ENCODE data around the gene GOLGB1. TPM values are rescaled to one million over a fixed set of nuclear protein-coding genes. Genes with fewer than 3 reads are reported as not detected.

Gene GOLGB1
- total RNA-seq, 2 experiments from 2014 or later = 18.2 to 19.7 TPM

GRCh38 chr3:121648219-121648958 lies 101.2 kb downstream of the GOLGB1 start:
- Mint-ChIP-seq H3K27ac (no peak overlapping the region), H3K27me3 (ENCODE audit: low read depth) (no peaks in the 10 kb centered on the region), H3K4me3 (no peak overlapping the region), H3K9me3 (no peaks in the 10 kb centered on the region), H3K4me1 (ENCODE audit: low read depth) (peaks cover 35% of the 10 kb centered on the region), H3K36me3 (ENCODE audit: low read depth) (peaks cover 43% of the 10 kb centered on the region)
- intact Hi-C loops (cut with micrococcal nuclease) = no loop called here
- CTCF ChIA-PET = interaction anchor here (0.6 kb wide), 1 partner anchor 53 kb away, joined by 3 read pairs; no protein-coding TSS in a partner anchor
- DNase-seq = no peak

- Mint-ChIP-seq H3K9me3 (no peaks in the 10 kb centered on the region), H3K4me1 (ENCODE audit: low read depth) (peaks cover 27% of the 10 kb centered on the region), H3K36me3 (ENCODE audit: low read depth) (peaks cover 44% of the 10 kb centered on the region), H3K27ac (no peak overlapping the region), H3K4me3 (no peak overlapping the region), H3K27me3 (ENCODE audit: low read depth) (no peaks in the 10 kb centered on the region)
- no peak for DNase-seq
- CTCF ChIA-PET = no interaction called here
- intact Hi-C loops (cut with micrococcal nuclease) = no loop called here
Measured at GRCh38 chr3:121645054-121645453, 104.5 kb downstream of the GOLGB1 start.

- Mint-ChIP-seq H3K27ac (peak overlapping the region; percentile 37), H3K27me3 (ENCODE audit: low read depth) (no peaks in the 10 kb centered on the region), H3K36me3 (ENCODE audit: low read depth) (peaks cover 49% of the 10 kb centered on the region), H3K4me3 (no peak overlapping the region), H3K9me3 (no peaks in the 10 kb centered on the region), H3K4me1 (ENCODE audit: low read depth) (peaks cover 27% of the 10 kb centered on the region)
- CTCF ChIA-PET = no interaction called here
- intact Hi-C loops (cut with micrococcal nuclease) = no loop called here
- no peak for DNase-seq
Measured at GRCh38 chr3:121642601-121643314, 106.8 kb downstream of the GOLGB1 start.

- CTCF ChIA-PET = no interaction called here
Measured at GRCh38 chr3:121641127-121641526, 108.4 kb downstream of the GOLGB1 start.

GRCh38 chr3:121637922-121638321 lies 111.6 kb downstream of the GOLGB1 start:
- peaks cover 70% of the 10 kb centered on the region for H3K36me3 Mint-ChIP-seq (ENCODE audit: low read depth)
- CTCF ChIA-PET = interaction anchor here (0.6 to 1.1 kb wide), 2 partner anchors 63 to 89 kb away, joined by 4 read pairs; no protein-coding TSS in a partner anchor
- no peak overlapping the region for H3K4me3 Mint-ChIP-seq
- peaks cover 29% of the 10 kb centered on the region for H3K4me1 Mint-ChIP-seq (ENCODE audit: low read depth)
- H3K27me3 Mint-ChIP-seq (ENCODE audit: low read depth) = no peaks in the 10 kb centered on the region
- intact Hi-C loops (cut with micrococcal nuclease) = no loop called here
- no peaks in the 10 kb centered on the region for H3K9me3 Mint-ChIP-seq
- no peak for DNase-seq
- peak overlapping the region; percentile 68 for H3K27ac Mint-ChIP-seq

More at GRCh38 chr3:121641127-121641526, 108.4 kb downstream of the GOLGB1 start:
- no peak for DNase-seq
- Mint-ChIP-seq H3K9me3 (no peaks in the 10 kb centered on the region), H3K27ac (peak overlapping the region; percentile 90), H3K4me3 (no peak overlapping the region), H3K4me1 (ENCODE audit: low read depth) (peaks cover 29% of the 10 kb centered on the region), H3K27me3 (ENCODE audit: low read depth) (no peaks in the 10 kb centered on the region), H3K36me3 (ENCODE audit: low read depth) (peaks cover 61% of the 10 kb centered on the region)
- intact Hi-C loops (cut with micrococcal nuclease) = loop anchor here (1.0 kb wide), 1 partner anchor 19 kb away; the partner anchor contains the start of gene HCLS1

- intact Hi-C loops (cut with micrococcal nuclease) = no loop called here
- CTCF ChIA-PET = interaction anchor here (0.7 kb wide), 1 partner anchor 1009 kb away, joined by 5 read pairs; no protein-coding TSS in a partner anchor
- DNase-seq = no peak
- Mint-ChIP-seq H3K27ac (peak overlapping the region; percentile 26), H3K27me3 (ENCODE audit: low read depth) (no peaks in the 10 kb centered on the region), H3K4me3 (no peak overlapping the region), H3K9me3 (no peaks in the 10 kb centered on the region), H3K4me1 (ENCODE audit: low read depth) (no peaks in the 10 kb centered on the region), H3K36me3 (ENCODE audit: low read depth) (peaks cover 51% of the 10 kb centered on the region)
Measured at GRCh38 chr3:121630355-121630754, 119.2 kb downstream of the GOLGB1 start.

- no peak overlapping the region for H3K4me3 Mint-ChIP-seq
- no peaks in the 10 kb centered on the region for H3K4me1 Mint-ChIP-seq (ENCODE audit: low read depth)
- intact Hi-C loops (cut with micrococcal nuclease) = no loop called here
- CTCF ChIA-PET = no interaction called here
- H3K27me3 Mint-ChIP-seq (ENCODE audit: low read depth) = no peaks in the 10 kb centered on the region
- H3K9me3 Mint-ChIP-seq = no peaks in the 10 kb centered on the region
- no peak for DNase-seq
- H3K36me3 Mint-ChIP-seq (ENCODE audit: low read depth) = peaks cover 45% of the 10 kb centered on the region
- H3K27ac Mint-ChIP-seq = no peak overlapping the region
Measured at GRCh38 chr3:121629601-121630000, 119.9 kb downstream of the GOLGB1 start.

GRCh38 chr3:121627622-121628021 lies 121.9 kb downstream of the GOLGB1 start:
- H3K9me3 Mint-ChIP-seq = no peaks in the 10 kb centered on the region
- intact Hi-C loops (cut with micrococcal nuclease) = no loop called here
- H3K4me1 Mint-ChIP-seq (ENCODE audit: low read depth) = no peaks in the 10 kb centered on the region
- no peak overlapping the region for H3K27ac Mint-ChIP-seq
- no peak overlapping the region for H3K4me3 Mint-ChIP-seq
- no peaks in the 10 kb centered on the region for H3K27me3 Mint-ChIP-seq (ENCODE audit: low read depth)
- H3K36me3 Mint-ChIP-seq (ENCODE audit: low read depth) = peaks cover 33% of the 10 kb centered on the region
- CTCF ChIA-PET = no interaction called here
- no peak for DNase-seq

GRCh38 chr3:121627211-121627610 lies 122.3 kb downstream of the GOLGB1 start:
- no peaks in the 10 kb centered on the region for H3K27me3 Mint-ChIP-seq (ENCODE audit: low read depth)
- H3K27ac Mint-ChIP-seq = no peak overlapping the region
- CTCF ChIA-PET = no interaction called here
- H3K4me3 Mint-ChIP-seq = no peak overlapping the region
- peaks cover 29% of the 10 kb centered on the region for H3K36me3 Mint-ChIP-seq (ENCODE audit: low read depth)
- no peak for DNase-seq
- H3K9me3 Mint-ChIP-seq = no peaks in the 10 kb centered on the region
- no peaks in the 10 kb centered on the region for H3K4me1 Mint-ChIP-seq (ENCODE audit: low read depth)
- intact Hi-C loops (cut with micrococcal nuclease) = no loop called here

GRCh38 chr3:121626495-121626894 lies 123.0 kb downstream of the GOLGB1 start:
- peaks cover 2% of the 10 kb centered on the region for H3K27me3 Mint-ChIP-seq (ENCODE audit: low read depth)
- peaks cover 22% of the 10 kb centered on the region for H3K36me3 Mint-ChIP-seq (ENCODE audit: low read depth)
- intact Hi-C loops (cut with micrococcal nuclease) = no loop called here
- CTCF ChIA-PET = no interaction called here
- no peak overlapping the region for H3K4me3 Mint-ChIP-seq
- H3K4me1 Mint-ChIP-seq (ENCODE audit: low read depth) = no peaks in the 10 kb centered on the region
- DNase-seq = no peak
- H3K27ac Mint-ChIP-seq = no peak overlapping the region
- no peaks in the 10 kb centered on the region for H3K9me3 Mint-ChIP-seq

- Mint-ChIP-seq H3K36me3 (ENCODE audit: low read depth) (peaks cover 4% of the 10 kb centered on the region), H3K4me1 (ENCODE audit: low read depth) (no peaks in the 10 kb centered on the region), H3K27ac (no peak overlapping the region), H3K9me3 (no peaks in the 10 kb centered on the region), H3K4me3 (no peak overlapping the region), H3K27me3 (ENCODE audit: low read depth) (peaks cover 2% of the 10 kb centered on the region)
- CTCF ChIA-PET = no interaction called here
- DNase-seq = no peak
- intact Hi-C loops (cut with micrococcal nuclease) = no loop called here
Measured at GRCh38 chr3:121624147-121624899, 125.2 kb downstream of the GOLGB1 start.

- Mint-ChIP-seq H3K36me3 (ENCODE audit: low read depth) (no peaks in the 10 kb centered on the region), H3K9me3 (no peaks in the 10 kb centered on the region), H3K4me3 (no peak overlapping the region), H3K4me1 (ENCODE audit: low read depth) (no peaks in the 10 kb centered on the region), H3K27me3 (ENCODE audit: low read depth) (peaks cover 2% of the 10 kb centered on the region), H3K27ac (no peak overlapping the region)
- DNase-seq = no peak
- intact Hi-C loops (cut with micrococcal nuclease) = no loop called here
- CTCF ChIA-PET = no interaction called here
Measured at GRCh38 chr3:121621491-121621890, 128.1 kb downstream of the GOLGB1 start.
